ENCODE results near the gene ADAM29.

Gene ADAM29

GRCh38 chr4:174926958-174927357, 8.8 kb downstream of the ADAM29 start:
- Histone ChIP-seq H3K27me3 (ENCODE audit: control insufficient read depth, insufficient read depth, low read length) (no peaks in the 10 kb centered on the region), H3K4me1 (ENCODE audit: control insufficient read depth, insufficient read depth, low read length) (no peaks in the 10 kb centered on the region), H3K27ac (ENCODE audit: low read depth, low read length) (no peak overlapping the region), H3K9ac (ENCODE audit: low read length) (no peak overlapping the region), H3K4me3 (ENCODE audit: low read length) (no peak overlapping the region), H3K36me3 (ENCODE audit: control insufficient read depth, insufficient read depth, low read length) (no peaks in the 10 kb centered on the region)

- no peaks in the 10 kb centered on the region for H3K36me3 ChIP-seq (ENCODE audit: control insufficient read depth, insufficient read depth, low read length)
- no peaks in the 10 kb centered on the region for H3K4me1 ChIP-seq (ENCODE audit: control insufficient read depth, insufficient read depth, low read length)
- H3K9ac ChIP-seq (ENCODE audit: low read length) = no peak overlapping the region
- H3K27ac ChIP-seq (ENCODE audit: low read depth, low read length) = no peak overlapping the region
- H3K4me3 ChIP-seq (ENCODE audit: low read length) = no peak overlapping the region
- H3K27me3 ChIP-seq (ENCODE audit: control insufficient read depth, insufficient read depth, low read length) = no peaks in the 10 kb centered on the region
Observed at GRCh38 chr4:174928174-174928573, 10.0 kb downstream of the ADAM29 start.

- no peak overlapping the region for H3K4me3 ChIP-seq (ENCODE audit: low read length)
- H3K4me1 ChIP-seq (ENCODE audit: control insufficient read depth, insufficient read depth, low read length) = no peaks in the 10 kb centered on the region
- no peaks in the 10 kb centered on the region for H3K27me3 ChIP-seq (ENCODE audit: control insufficient read depth, insufficient read depth, low read length)
- no peaks in the 10 kb centered on the region for H3K36me3 ChIP-seq (ENCODE audit: control insufficient read depth, insufficient read depth, low read length)
- H3K9ac ChIP-seq (ENCODE audit: low read length) = no peak overlapping the region
- no peak overlapping the region for H3K27ac ChIP-seq (ENCODE audit: low read depth, low read length)
Observed at GRCh38 chr4:174928575-174929253, 10.6 kb downstream of the ADAM29 start.

- no peaks in the 10 kb centered on the region for H3K36me3 ChIP-seq (ENCODE audit: control insufficient read depth, insufficient read depth, low read length)
- H3K27me3 ChIP-seq (ENCODE audit: control insufficient read depth, insufficient read depth, low read length) = no peaks in the 10 kb centered on the region
- no peaks in the 10 kb centered on the region for H3K4me1 ChIP-seq (ENCODE audit: control insufficient read depth, insufficient read depth, low read length)
- no peak overlapping the region for H3K4me3 ChIP-seq (ENCODE audit: low read length)
- no peak overlapping the region for H3K9ac ChIP-seq (ENCODE audit: low read length)
- H3K27ac ChIP-seq (ENCODE audit: low read depth, low read length) = no peak overlapping the region
Observed at GRCh38 chr4:174929346-174929745, 11.2 kb downstream of the ADAM29 start.

- no peaks in the 10 kb centered on the region for H3K4me1 ChIP-seq (ENCODE audit: control insufficient read depth, insufficient read depth, low read length)
- no peak overlapping the region for H3K9ac ChIP-seq (ENCODE audit: low read length)
- no peaks in the 10 kb centered on the region for H3K27me3 ChIP-seq (ENCODE audit: control insufficient read depth, insufficient read depth, low read length)
- H3K36me3 ChIP-seq (ENCODE audit: control insufficient read depth, insufficient read depth, low read length) = no peaks in the 10 kb centered on the region
- H3K27ac ChIP-seq (ENCODE audit: low read depth, low read length) = no peak overlapping the region
- no peak overlapping the region for H3K4me3 ChIP-seq (ENCODE audit: low read length)
Observed at GRCh38 chr4:174930895-174931294, 12.7 kb downstream of the ADAM29 start.

GRCh38 chr4:174933083-174933482, 14.9 kb downstream of the ADAM29 start:
- Histone ChIP-seq H3K4me3 (ENCODE audit: low read length) (no peak overlapping the region), H3K27me3 (ENCODE audit: control insufficient read depth, insufficient read depth, low read length) (no peaks in the 10 kb centered on the region), H3K4me1 (ENCODE audit: control insufficient read depth, insufficient read depth, low read length) (no peaks in the 10 kb centered on the region), H3K9ac (ENCODE audit: low read length) (no peak overlapping the region), H3K27ac (ENCODE audit: low read depth, low read length) (no peak overlapping the region), H3K36me3 (ENCODE audit: control insufficient read depth, insufficient read depth, low read length) (no peaks in the 10 kb centered on the region)

- Histone ChIP-seq H3K4me3 (ENCODE audit: low read length) (no peak overlapping the region), H3K27ac (ENCODE audit: low read depth, low read length) (no peak overlapping the region), H3K4me1 (ENCODE audit: control insufficient read depth, insufficient read depth, low read length) (no peaks in the 10 kb centered on the region), H3K9ac (ENCODE audit: low read length) (no peak overlapping the region), H3K36me3 (ENCODE audit: control insufficient read depth, insufficient read depth, low read length) (no peaks in the 10 kb centered on the region), H3K27me3 (ENCODE audit: control insufficient read depth, insufficient read depth, low read length) (no peaks in the 10 kb centered on the region)
Observed at GRCh38 chr4:174934360-174934759, 16.2 kb downstream of the ADAM29 start.

- Histone ChIP-seq H3K27me3 (ENCODE audit: control insufficient read depth, insufficient read depth, low read length) (no peaks in the 10 kb centered on the region), H3K4me1 (ENCODE audit: control insufficient read depth, insufficient read depth, low read length) (no peaks in the 10 kb centered on the region), H3K4me3 (ENCODE audit: low read length) (no peak overlapping the region), H3K27ac (ENCODE audit: low read depth, low read length) (no peak overlapping the region), H3K9ac (ENCODE audit: low read length) (no peak overlapping the region), H3K36me3 (ENCODE audit: control insufficient read depth, insufficient read depth, low read length) (no peaks in the 10 kb centered on the region)
Observed at GRCh38 chr4:174935607-174936006, 17.4 kb downstream of the ADAM29 start.

- Histone ChIP-seq H3K27me3 (ENCODE audit: control insufficient read depth, insufficient read depth, low read length) (no peaks in the 10 kb centered on the region), H3K9ac (ENCODE audit: low read length) (no peak overlapping the region), H3K36me3 (ENCODE audit: control insufficient read depth, insufficient read depth, low read length) (no peaks in the 10 kb centered on the region), H3K4me3 (ENCODE audit: low read length) (no peak overlapping the region), H3K27ac (ENCODE audit: low read depth, low read length) (no peak overlapping the region), H3K4me1 (ENCODE audit: control insufficient read depth, insufficient read depth, low read length) (no peaks in the 10 kb centered on the region)
Observed at GRCh38 chr4:174940002-174940401, 21.8 kb downstream of the ADAM29 start.

- Histone ChIP-seq H3K27me3 (ENCODE audit: control insufficient read depth, insufficient read depth, low read length) (no peaks in the 10 kb centered on the region), H3K27ac (ENCODE audit: low read depth, low read length) (no peak overlapping the region), H3K4me1 (ENCODE audit: control insufficient read depth, insufficient read depth, low read length) (no peaks in the 10 kb centered on the region), H3K9ac (ENCODE audit: low read length) (no peak overlapping the region), H3K4me3 (ENCODE audit: low read length) (no peak overlapping the region), H3K36me3 (ENCODE audit: control insufficient read depth, insufficient read depth, low read length) (no peaks in the 10 kb centered on the region)
Observed at GRCh38 chr4:174946246-174946645, 28.1 kb downstream of the ADAM29 start.

GRCh38 chr4:174948826-174949225, 30.7 kb downstream of the ADAM29 start:
- Histone ChIP-seq H3K27ac (ENCODE audit: low read depth, low read length) (no peak overlapping the region), H3K27me3 (ENCODE audit: control insufficient read depth, insufficient read depth, low read length) (no peaks in the 10 kb centered on the region), H3K4me3 (ENCODE audit: low read length) (no peak overlapping the region), H3K9ac (ENCODE audit: low read length) (no peak overlapping the region), H3K36me3 (ENCODE audit: control insufficient read depth, insufficient read depth, low read length) (no peaks in the 10 kb centered on the region), H3K4me1 (ENCODE audit: control insufficient read depth, insufficient read depth, low read length) (no peaks in the 10 kb centered on the region)

GRCh38 chr4:174972911-174973310, 54.8 kb downstream of the ADAM29 start:
- Histone ChIP-seq H3K27ac (ENCODE audit: low read depth, low read length) (no peak overlapping the region), H3K27me3 (ENCODE audit: control insufficient read depth, insufficient read depth, low read length) (no peaks in the 10 kb centered on the region), H3K4me3 (ENCODE audit: low read length) (no peak overlapping the region), H3K36me3 (ENCODE audit: control insufficient read depth, insufficient read depth, low read length) (no peaks in the 10 kb centered on the region), H3K9ac (ENCODE audit: low read length) (no peak overlapping the region), H3K4me1 (ENCODE audit: control insufficient read depth, insufficient read depth, low read length) (no peaks in the 10 kb centered on the region)

- H3K4me1 ChIP-seq (ENCODE audit: control insufficient read depth, insufficient read depth, low read length) = no peaks in the 10 kb centered on the region
- no peak overlapping the region for H3K9ac ChIP-seq (ENCODE audit: low read length)
- H3K4me3 ChIP-seq (ENCODE audit: low read length) = no peak overlapping the region
Observed at GRCh38 chr4:174973336-174973735, 55.2 kb downstream of the ADAM29 start.

More at GRCh38 chr4:174973336-174973735, 55.2 kb downstream of the ADAM29 start:
- no peaks in the 10 kb centered on the region for H3K27me3 ChIP-seq (ENCODE audit: control insufficient read depth, insufficient read depth, low read length)
- no peaks in the 10 kb centered on the region for H3K36me3 ChIP-seq (ENCODE audit: control insufficient read depth, insufficient read depth, low read length)
- H3K27ac ChIP-seq (ENCODE audit: low read depth, low read length) = no peak overlapping the region

Data from rectal smooth muscle tissue (tissue), 1 donor.